CD1c-positive myeloid dendritic cell (primary cell): ENCODE data around the gene ACTN4.

Experiments used
- DNase-seq: peaks from one replicate; pipeline ENCODE4 v3.0.0-alpha.2; 2016; ENCODE audit errors: extremely low spot score

The ACTN4 gene

DNA sequence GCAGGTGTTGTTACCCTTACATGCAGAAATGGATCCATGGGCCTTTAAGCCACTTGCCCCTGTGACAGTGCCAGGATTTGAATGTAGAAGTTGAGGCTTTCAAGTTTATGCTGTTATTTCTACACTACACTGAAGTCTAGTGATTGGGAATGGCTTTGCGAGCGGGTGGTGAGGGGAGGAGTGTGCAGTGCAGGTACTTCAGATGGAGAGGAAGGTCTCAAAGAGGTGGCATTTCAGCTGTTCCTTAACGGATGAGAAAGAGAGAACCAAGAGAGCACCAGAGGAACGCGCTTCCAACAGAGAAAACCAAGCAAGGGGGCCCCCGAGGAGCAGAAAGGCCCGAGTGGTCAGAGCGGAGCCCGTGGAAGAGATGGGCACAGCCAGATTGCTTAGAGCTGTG lies 13.3 kb downstream of the ACTN4 start:
- DNase-seq = no peak

DNA sequence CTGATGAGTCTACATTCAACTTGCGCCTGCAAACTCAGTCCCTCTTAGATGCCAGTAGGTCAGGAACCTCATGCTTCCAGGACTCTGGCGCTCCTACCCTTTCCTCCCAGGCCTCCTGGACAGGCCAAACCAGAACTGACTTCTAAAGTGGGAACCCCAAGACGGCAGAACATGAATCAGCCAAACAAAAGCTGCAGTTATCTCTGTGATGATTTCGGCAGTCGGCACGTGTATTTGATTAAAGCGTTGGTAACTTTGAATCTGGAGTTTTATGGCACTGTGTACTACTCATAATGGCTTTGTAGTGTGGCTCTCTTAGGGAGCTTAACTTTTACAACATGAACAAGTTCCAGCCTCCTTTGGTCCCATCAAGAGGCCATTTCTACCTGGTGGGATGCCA lies 13.7 kb downstream of the ACTN4 start:
- DNase-seq = no peak

DNA sequence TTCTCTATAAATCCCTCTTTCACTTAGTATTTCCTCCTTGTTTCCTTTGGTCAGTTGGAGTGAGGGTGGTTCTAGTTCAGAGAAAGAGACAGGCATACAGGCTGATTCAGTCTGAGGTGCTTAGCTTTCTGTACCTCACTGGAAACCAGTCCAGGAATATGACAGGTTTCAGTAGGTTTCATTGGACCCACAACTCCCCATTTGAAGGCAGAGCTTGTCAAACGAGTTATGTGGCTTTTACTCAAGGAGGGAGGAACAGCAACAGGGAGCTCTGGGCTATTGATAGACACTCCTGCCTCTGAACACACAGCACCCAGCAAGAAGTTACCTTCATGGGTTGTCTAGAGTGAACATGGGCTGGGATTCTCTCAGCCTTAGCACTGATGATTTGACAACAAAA lies 14.5 kb downstream of the ACTN4 start:
- no peak for DNase-seq

DNA sequence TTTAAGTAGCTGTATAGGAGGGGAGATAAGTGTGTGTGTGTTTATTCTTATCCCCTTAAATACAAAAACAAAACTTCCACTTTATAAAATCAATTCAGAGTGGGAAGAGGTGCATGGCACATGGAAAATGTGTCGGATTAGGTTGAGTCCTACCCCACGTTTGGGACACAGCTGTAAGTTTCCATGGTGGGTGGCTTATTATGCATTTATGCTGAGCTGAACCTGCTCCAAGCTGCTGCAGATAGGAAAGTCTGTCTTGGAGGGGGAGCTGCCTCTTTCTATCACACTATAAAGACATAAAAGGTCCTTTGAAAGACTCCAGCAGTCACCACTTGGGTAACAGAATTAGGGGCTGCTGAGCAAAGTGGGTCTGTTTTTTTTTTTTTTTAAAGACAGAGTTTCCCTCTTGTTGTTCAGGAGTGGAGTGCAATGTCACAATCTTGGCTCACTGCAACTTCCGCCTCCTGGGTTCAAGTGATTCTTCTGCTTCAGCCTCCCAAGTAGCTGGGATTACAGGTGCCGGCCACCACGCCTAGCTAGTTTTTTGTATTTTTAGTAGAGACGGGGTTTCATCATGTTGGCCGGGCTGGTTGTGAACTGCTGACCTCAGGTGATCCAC lies 15.2 kb downstream of the ACTN4 start:
- no peak for DNase-seq

DNA sequence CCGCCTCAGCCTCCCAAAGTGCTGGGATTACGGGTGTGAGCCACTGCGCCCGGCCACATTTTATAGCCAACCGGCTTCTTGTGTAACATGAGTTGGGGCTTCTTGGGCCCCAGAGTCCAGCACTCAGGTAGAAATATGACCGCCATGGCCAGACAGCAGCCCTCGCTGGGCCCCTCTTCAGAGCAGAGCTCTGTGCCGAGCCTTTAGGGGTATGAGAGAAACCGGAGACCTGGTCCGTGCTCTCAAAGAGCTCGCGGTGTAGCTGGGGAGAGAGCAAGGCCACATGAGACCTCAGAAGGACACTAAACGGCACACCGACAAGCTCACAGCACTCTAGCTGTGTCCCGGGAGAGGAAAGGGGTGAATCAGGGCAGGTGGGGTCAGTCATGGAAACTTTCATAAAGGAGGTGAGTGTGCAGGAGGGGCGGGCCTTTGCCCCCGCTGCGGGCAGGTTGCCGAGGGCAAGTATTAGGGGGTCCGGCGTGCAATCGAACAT lies 15.8 kb downstream of the ACTN4 start:
- no peak for DNase-seq

DNA sequence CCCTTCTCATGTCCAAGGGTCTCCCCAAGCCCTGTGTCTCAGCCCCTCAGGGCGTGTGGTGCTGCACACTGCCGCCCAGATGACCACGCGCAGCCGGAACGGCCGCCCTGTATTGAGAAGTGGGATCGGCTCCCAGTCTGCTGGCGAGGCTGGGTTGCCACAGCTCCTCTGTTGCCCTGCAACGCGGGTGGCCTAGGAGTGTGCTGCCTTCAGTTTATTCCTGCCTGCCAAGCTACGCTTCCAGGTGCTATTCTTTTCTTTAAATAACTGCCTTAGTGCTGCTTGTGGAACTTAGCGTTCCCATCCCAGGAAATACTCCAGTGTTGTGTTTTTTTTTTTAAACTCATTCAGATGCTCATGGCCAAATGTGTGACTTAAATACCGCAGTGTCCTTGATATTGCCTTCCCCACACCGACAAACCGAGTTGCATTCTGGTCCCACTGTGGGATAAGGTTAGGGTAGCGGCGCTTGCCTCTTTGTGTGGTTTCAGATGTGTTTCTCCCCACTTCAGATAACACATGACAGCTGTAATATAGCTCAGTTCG lies 16.6 kb downstream of the ACTN4 start:
- no peak for DNase-seq

DNA sequence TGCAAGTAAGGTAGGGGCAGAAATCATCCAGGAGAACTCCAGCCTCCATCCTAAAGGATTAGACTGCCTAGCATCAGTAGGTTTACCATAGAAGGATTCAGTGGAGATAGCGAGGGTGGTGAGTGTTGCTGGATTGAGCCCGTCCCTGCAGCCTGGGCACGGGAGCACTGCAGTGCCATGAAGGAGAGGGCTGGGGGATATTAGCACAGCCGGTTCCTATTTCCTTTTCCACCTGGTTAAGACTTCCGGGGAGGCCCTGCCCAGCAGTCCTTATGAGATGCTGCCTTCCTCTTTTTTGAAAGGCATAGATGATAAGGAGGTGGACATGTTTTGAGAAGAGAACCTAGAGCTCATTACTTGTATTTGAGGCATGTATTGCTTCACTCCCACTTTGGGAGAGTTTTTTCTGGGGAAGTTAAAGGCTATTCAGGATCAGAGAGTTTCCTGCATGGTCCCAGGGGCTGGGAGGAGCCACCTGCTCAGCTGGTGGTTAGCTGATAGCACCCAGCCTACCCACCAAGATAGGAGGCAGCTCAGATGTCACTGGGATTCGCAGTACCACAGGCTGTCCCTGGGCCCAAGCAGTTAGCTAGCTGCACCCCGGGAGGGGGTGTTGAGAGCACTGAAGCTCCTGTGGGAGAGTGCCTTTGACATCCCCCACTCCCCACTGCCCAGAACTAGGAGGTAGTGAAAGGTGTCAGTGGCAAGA lies 17.2 kb downstream of the ACTN4 start:
- DNase-seq = peak; percentile 71

DNA sequence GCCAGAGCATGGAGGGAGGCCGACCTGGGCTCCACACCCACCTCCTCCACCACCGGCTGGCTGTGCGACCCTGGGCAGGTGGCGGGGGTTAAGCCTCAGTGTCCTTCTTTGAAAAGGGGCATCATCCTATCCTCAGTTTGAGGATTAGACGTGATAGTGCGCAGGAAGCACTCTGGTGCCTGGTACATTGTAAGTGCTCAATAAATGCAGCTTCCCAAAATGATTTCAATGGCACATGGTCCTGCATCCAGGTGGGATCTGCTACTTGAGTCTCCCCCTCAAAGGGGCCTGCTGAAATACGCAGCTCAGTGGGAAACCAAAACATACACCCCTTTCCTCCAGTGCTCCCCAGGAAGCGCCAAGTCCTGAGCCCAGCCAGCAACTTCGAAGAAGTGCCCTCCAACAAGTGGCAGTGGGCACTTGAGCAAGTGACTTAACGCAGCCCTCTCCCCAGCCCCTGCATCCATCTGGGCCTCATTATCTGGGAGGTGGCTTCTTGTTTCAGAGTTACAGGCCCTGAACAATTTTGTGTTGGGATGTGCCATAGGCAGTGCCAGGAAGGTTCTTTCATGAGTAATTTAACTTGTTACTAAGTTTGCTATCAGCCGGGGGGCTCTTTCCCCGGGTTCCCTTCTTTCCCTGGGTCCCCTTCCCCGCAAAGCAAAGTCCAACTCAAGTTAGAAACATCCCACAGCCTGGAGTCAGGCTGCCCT lies 17.9 kb downstream of the ACTN4 start:
- DNase-seq = no peak

DNA sequence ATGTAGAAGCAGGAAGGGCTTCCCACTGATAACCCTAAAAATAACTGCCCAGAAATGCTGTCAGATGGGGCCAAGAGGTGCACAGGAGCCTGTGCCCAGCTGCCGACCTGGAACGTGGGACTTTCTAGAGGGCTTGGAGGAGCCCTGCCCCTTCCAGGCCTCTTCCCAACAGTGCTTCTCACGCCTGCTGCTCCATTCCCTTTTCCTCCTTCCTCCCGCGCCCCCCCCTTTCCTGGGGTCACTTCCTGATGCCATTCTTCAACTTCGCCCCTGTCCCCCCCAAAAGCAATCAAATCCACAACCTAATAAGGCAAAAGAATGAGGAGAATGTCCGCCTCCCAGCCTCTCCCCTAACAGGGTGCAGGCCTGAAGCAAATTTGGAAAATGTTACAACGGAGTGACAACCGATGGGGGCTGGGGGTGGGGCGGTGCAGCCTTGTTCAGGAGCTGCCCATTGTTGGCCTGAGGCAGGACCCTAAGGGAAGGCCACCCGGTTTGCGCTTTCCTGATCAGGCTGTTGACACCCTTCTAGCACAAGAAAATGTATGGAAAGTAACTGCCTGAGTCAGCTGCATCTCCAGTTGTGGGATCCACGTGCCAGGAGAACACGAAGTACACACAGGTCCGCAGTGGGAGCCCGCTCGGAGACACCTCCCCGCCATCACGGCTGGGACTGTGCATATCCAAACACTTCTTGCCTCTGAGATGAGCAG lies 18.7 kb downstream of the ACTN4 start:
- no peak for DNase-seq

DNA sequence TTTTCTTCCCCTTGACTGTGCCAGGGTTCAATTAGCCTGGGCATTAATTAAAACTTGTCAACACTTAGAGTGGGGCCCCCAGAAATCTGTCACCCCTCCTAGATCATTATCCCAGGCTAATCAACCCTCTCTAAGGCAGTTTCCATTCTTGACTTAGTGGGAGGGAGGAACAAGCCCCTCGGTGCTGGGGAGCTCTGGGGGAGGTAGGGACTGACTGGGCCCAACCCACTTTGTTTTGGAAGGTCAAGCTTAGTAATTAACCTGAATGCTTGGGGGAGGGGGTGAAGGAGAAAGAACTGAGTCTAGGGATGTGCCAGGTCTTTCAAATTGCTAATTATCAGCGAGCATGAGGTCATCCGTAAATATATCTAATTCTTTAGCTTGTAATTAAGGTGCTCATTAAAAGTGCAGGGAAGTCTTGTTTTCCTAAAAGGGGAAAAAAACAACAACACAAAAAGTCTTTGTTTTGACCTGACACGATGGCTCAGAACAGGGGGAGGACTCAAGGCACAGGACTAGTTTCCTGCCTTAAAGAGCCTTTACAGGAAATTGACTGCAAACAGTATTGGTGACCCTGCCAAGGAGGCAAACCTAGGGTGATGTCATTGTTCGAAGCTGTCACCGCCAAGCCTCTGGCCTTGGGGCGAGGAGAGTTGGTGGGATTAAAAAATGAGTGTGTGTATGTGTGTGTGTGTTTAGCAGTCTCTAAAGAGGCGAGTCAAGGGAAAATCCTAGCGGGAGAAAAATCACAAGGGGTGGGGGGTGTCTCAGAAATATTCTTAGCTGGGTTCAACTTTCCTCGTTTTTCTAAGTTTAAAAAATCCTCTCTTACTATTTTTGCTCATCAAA lies 19.4 kb downstream of the ACTN4 start:
- peak; percentile 47 for DNase-seq

DNA sequence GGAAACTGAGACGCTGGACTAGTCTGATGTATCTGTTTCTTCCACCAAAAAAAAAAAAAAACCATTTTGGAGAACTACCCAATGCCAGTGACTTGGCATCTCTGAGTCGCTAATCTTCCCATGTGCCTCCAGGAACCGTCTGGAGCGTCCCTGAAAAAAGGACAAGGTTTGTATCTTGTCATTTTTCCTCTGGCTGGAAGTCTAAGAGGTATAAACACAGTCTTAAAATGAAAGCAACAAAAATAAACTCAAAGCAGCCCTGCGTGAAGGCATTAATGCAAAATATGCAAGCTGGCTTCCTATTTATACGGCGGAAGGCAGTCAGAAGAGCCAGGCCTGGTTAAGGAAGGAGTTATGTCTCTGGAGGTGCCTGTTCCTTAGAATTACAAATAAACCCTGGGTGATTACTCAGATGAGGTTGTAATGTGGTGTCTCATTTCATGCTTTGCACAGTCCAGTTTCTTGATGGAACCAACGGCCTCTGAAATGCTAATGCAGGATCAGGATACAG lies 20.3 kb downstream of the ACTN4 start:
- peak; percentile 68 for DNase-seq

DNA sequence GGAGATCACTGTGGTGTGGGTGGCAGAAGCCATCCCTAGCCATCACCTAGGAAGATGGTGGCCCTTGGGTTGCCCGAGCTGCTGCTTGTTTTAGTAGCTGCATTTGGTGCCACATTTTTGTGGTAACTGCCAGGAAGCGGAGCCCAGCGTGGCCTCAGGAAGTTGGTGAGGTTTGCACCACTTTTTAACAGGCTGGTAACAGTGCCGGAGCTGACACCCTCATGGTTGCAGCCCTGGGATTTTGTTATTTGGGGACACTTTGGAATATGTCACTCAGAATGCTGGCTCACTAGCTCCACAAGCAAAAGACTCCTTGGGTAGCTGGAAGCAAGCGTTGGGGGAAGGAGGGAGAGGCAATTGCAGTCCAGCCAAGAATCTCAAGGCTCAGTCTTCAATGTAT lies 22.1 kb downstream of the ACTN4 start:
- no peak for DNase-seq

DNA sequence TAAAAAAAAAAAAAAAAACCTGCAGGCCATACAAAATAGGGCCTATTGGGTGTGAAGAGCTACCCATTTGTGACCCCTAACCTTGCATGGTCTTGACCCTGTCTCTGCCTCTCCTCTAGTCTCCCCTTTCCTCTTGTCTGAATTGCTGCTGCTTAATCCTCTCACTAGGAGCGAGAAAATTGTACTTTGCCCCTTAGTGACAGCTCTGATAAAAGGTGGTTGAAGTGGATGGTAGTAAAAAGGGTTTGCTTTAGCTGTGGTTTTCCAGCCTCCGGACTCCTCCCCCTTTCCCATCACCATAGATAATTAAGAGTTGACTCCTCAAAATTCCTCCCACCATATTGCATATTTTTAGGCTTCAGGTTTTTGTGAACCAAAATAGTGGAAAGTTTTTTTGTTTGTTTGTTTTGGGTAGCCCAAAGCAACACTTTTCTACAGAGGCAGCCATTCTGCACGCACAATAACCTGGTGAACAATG lies 23.5 kb downstream of the ACTN4 start:
- no peak for DNase-seq

DNA sequence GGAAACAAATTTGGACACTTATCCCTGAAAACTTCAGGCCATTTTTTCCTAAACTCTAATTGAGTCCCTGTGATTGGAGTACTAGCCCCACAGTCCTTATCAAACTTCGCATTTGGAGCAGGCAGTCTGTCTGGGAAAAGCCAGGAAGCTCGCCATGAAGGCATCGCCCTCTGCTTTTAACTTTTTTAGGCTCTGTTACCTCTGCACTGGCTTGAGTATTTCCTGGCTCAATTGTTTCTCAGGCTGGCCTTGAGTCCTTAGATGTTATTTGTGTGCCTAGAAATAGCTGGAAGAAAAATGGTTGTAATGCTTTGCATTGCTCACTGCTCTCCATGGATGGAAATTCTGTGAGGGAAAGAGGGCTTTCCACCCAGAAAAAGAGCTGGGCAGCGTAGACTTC lies 24.2 kb downstream of the ACTN4 start:
- DNase-seq = no peak

DNA sequence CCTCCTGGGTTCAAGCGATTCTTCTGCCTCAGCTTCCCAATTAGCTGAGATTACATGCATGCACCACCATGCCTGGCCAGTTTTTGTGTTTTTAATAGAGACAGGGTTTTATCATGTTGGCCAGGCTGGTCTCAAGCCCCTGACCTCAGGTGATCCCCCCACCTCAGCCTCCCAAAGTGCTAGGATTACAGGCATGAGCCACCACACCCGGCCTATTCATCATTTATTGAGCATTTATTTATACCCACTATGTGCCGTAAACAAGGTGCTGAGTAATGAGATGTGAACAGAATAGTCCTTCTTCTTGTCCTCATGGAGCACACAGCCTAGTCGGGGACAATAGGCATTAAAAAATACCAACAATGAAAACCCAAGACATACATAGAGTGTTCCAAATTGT lies 25.6 kb downstream of the ACTN4 start:
- no peak for DNase-seq

DNA sequence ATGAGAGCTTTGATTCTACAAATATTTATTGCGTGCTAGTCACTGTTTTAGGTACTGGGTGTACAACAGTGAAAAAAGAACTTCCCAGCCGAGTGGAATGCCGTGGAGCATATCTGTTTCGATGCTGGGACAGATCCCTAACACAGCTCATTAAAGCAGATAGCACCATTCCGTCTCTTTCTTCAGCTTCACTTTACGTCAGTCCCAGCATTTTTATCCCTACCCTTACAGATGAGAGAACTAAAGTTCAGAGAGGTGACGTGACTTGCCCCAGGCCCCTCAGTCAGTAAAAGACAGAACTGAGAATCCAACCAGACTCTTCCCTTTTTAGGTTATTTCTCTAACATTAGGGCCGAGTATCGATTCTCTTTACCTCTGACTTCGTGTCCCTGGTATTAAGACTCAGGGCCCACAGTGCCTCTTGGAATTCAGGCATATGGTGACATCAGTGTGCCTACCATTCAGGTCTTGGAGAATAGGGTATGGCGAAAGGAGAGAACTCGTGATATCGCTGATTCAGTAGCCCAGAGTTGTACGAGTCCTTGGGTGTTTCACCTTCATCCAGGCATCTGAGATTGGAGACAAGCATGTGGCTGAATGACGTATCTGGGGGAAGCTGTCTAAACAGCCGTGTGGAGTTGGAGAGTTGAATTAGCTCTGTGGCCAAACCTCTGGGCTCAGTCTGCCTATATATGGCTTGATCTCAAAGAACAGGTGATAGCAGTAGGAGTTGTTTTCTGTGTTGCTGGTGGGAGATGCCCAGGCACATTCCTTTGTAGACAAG lies 27.1 kb downstream of the ACTN4 start:
- peak; percentile 85 for DNase-seq

DNA sequence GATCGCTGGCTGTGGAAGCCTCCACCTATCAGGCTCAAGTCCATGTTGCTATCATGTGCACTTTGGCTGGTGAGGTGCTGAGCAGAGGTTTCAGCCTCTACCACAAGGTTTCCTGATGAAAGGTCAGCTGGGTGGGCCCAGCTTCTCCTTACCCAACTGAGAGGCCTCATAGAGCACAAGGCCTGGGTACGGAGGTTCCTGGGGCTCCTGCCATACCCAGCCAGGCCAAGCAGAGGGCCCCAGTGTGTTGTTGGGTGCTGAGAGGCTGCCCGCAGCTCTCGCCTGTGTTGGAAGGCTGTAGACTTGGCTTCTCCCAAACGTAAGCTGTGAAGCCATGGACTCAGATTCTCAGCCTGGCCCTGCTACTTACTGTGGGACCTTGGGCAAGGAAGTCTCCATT lies 28.2 kb downstream of the ACTN4 start:
- no peak for DNase-seq

DNA sequence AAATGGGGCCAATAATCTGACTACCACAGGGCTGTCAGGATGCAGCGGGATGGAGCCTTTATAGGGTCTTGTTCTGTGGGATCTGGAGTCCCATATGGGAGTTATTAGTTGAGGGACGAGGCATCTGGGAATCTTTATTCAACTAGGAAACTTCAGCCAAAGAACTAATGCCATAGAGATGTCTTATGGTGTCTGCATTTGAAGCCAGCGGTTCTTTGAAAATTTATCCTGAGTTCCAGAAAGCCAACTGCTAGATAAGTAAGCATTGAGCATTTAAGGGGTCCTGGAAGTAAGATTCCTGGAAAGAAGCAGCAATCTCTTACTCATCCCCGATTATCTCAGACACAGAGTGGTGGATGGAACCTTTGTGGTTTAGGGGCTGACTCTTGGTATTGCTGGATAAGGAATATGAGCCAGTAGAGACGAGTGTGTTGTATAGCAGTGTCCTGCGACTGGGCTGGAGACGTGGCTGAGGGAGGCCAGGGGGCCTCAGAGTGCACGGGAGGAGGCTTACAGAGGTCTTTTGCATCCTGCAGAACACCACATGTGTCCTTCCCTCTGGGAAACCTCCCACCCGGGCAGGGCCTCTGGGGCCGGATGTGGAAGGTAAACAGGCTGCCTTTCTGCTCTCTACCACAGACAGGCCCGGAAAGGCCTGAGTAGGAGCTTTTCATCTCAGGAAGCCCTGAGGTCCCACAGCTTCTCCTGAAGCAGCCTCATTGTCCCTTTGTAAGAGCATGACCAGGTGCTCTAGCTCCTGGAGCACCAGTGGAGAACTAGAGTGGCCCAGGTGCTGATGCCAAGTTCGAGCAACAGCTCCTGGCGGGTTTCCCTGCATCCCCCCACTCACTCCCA lies 28.8 kb downstream of the ACTN4 start:
- no peak for DNase-seq
